ENCODE results near the gene ZDHHC20. TPM values are rescaled to one million over a fixed set of nuclear protein-coding genes. Genes with fewer than 3 reads are reported as not detected.
A peak's percentile ranks its signal among the peaks of the same experiment; 100 is the strongest.

The ZDHHC20 gene, protein sequence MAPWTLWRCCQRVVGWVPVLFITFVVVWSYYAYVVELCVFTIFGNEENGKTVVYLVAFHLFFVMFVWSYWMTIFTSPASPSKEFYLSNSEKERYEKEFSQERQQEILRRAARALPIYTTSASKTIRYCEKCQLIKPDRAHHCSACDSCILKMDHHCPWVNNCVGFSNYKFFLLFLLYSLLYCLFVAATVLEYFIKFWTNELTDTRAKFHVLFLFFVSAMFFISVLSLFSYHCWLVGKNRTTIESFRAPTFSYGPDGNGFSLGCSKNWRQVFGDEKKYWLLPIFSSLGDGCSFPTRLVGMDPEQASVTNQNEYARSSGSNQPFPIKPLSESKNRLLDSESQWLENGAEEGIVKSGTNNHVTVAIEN
- 63.2 and 69.1 TPM in 2 replicates for total RNA-seq (2021)
- long read RNA-seq, full-length matches to known transcripts, result 8 of 42 reads
- long read RNA-seq, partial matches to known transcripts, result 8 of 42 reads
- long read RNA-seq, other reads (novel, unspliced or antisense), result 26 of 42 reads

DNA sequence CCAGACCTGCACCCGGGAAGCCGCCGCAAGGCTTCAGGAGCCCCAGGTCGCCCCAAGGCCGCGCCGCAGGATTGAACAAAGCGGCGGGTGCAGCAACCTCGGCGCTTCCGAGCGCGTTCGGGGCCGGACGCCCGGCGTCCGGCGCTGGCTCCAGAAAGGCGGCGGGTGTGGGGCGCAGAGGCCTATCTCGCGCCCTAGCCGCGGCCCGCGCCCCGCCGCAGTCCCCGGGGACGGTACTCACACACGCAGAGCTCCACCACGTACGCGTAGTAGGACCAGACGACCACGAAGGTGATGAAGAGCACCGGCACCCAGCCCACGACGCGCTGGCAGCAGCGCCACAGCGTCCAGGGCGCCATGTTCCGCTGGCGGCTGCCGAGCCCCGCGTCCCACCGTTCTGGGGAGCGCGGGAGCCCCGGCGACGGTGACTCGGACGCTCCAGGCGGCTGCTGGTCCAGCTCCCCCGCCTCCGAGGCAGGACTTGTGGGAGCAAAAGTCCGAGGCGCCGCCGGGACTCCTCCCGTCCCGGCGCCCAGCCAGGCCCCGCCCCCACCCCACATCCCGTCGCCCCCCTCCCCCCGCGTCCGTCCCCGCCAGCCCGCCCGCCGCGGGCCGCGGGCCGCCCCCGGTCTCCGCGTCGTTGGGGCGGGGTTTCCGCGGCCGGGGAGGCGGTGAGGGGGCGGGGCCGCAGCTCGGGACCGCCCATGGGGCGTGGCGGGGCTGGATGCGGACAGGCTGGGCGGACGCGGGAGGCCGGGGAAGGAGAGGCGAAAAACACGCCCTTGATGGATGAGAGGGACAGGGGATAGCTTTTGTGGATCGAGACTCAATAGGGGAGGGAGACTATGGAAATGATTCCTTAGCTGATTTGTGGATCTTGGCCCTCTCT, at the start of gene ZDHHC20:
Gene ZDHHC20 (minus strand): TSS at position 491 of the 889 bp plus-strand sequence. CDS start 132 bp downstream, at position 359.
- H2BK20ac ChIP-seq (ENCODE audit: low read depth, low read length, poor library complexity, severe bottlenecking), result no peak within 1 kb of the TSS
- H3K9ac ChIP-seq (ENCODE audit: extremely low read depth, insufficient read length, low read length), result peak within 1 kb of the TSS; percentile 72
- H3K23me2 ChIP-seq (ENCODE audit: insufficient read length, low read depth, low read length, poor library complexity, severe bottlenecking), result peaks cover 3% of the 10 kb centered on the region
- H3K79me1 ChIP-seq (ENCODE audit: insufficient read depth, low read depth, low read length, poor library complexity, severe bottlenecking), result no peaks in the 10 kb centered on the region
- peak within 1 kb of the TSS; percentile 99 for H2AFZ ChIP-seq (ENCODE audit: low read length)
- H3K56ac ChIP-seq (ENCODE audit: insufficient read length, low read depth, low read length), result no peak within 1 kb of the TSS
- peaks cover 10 to 13% of the 10 kb centered on the region in 2 experiments; a peak in 4 of 5 replicates for H3K9me3 Mint-ChIP-seq
- no peak within 1 kb of the TSS for H2AK5ac ChIP-seq (ENCODE audit: insufficient read length, low read length)
- DNase-seq, result peak; percentile 91
- H4K5ac ChIP-seq (ENCODE audit: insufficient read length, low read depth, low read length), result peak within 1 kb of the TSS; percentile 88
- TF ChIP-seq, protein P1, sequence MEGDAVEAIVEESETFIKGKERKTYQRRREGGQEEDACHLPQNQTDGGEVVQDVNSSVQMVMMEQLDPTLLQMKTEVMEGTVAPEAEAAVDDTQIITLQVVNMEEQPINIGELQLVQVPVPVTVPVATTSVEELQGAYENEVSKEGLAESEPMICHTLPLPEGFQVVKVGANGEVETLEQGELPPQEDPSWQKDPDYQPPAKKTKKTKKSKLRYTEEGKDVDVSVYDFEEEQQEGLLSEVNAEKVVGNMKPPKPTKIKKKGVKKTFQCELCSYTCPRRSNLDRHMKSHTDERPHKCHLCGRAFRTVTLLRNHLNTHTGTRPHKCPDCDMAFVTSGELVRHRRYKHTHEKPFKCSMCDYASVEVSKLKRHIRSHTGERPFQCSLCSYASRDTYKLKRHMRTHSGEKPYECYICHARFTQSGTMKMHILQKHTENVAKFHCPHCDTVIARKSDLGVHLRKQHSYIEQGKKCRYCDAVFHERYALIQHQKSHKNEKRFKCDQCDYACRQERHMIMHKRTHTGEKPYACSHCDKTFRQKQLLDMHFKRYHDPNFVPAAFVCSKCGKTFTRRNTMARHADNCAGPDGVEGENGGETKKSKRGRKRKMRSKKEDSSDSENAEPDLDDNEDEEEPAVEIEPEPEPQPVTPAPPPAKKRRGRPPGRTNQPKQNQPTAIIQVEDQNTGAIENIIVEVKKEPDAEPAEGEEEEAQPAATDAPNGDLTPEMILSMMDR (conservative IDR thresholded peaks at IDR 0.05), result no peak
- H4K8ac ChIP-seq (replicated peaks; ENCODE audit: insufficient read length, low read depth, low read length), result no peak within 1 kb of the TSS
- peak within 1 kb of the TSS; percentile 94 for H3K14ac ChIP-seq (ENCODE audit: insufficient read depth, low read length)
- no peaks in the 10 kb centered on the region for H3K9me3 ChIP-seq (ENCODE audit: control insufficient read depth, low read depth, low read length)
- no peak within 1 kb of the TSS for H2BK15ac ChIP-seq (ENCODE audit: low read depth, low read length)
- H3K18ac ChIP-seq (ENCODE audit: insufficient read length, low read depth, low read length), result peak within 1 kb of the TSS; percentile 97
- H3K27me3 Mint-ChIP-seq (ENCODE audit: low read depth), result no peaks in the 10 kb centered on the region
- H3K4me3 Mint-ChIP-seq, result peak within 1 kb of the TSS; percentile 91 to 92
- H2BK12ac ChIP-seq (ENCODE audit: insufficient read length, low read depth, low read length), result peak within 1 kb of the TSS; percentile 21
- peak within 1 kb of the TSS; percentile 91 for H3K4me2 ChIP-seq (ENCODE audit: insufficient read depth, insufficient read length, low read length)
- no peak within 1 kb of the TSS for H3K23ac ChIP-seq (ENCODE audit: insufficient read length, low read depth, low read length)
- H3T11ph ChIP-seq (ENCODE audit: low read length), result no peak within 1 kb of the TSS
- peak within 1 kb of the TSS; percentile 82 for H3K27ac ChIP-seq (ENCODE audit: insufficient read length, low read depth, low read length)
- no CpG with 5 or more reads among the region's 107 CpGs for WGBS (ENCODE audit: extremely low coverage, insufficient read length, low lambda C conversion rate)
- H2BK5ac ChIP-seq (ENCODE audit: insufficient read length, low read length), result no peak within 1 kb of the TSS
- no peak within 1 kb of the TSS for H3K4ac ChIP-seq (ENCODE audit: low read depth, low read length)
- H3K27ac Mint-ChIP-seq, result peak within 1 kb of the TSS; percentile 94 to 96 (median 95); a peak in 6 of 7 replicates
- H3K4me1 Mint-ChIP-seq, result peaks cover 20 to 32% of the 10 kb centered on the region in 2 experiments
- peaks cover 26% of the 10 kb centered on the region for H3K79me2 ChIP-seq (ENCODE audit: insufficient read depth, low read length)
- H3K36me3 Mint-ChIP-seq (ENCODE audit: insufficient read depth in 1 of 3, low read depth in 3 of 3), result peaks cover 5 to 14% (median 13%) of the 10 kb centered on the region in 3 experiments
- no peak within 1 kb of the TSS for H4K91ac ChIP-seq (ENCODE audit: insufficient read length, low read depth, low read length)
- H3K27me3 ChIP-seq (ENCODE audit: insufficient read depth, low read length), result peaks cover 3% of the 10 kb centered on the region; the same call in 1 of the 2 replicates
- peak within 1 kb of the TSS; percentile 26 for H2BK120ac ChIP-seq (ENCODE audit: low read depth, low read length, poor library complexity, severe bottlenecking)
- peaks cover 7% of the 10 kb centered on the region; the same call in 1 of the 2 replicates for H3K4me1 ChIP-seq (ENCODE audit: insufficient read depth, low read length)
- H4K20me1 ChIP-seq (ENCODE audit: control insufficient read depth, insufficient read depth, insufficient read length), result no peaks in the 10 kb centered on the region
